A549 treated with Mapracorat at 1 μM for 4 hours (cell line): ENCODE measurements around the gene SH2D1A. TPM values are rescaled to one million over a fixed set of nuclear protein-coding genes. Genes with fewer than 3 reads are reported as not detected.

Experiments
- total RNA-seq: library from RNA; stranded (reverse); fragments of 200-300 nt; extraction: Qiagen RNA extraction; gene quantifications from 5 replicates; pipeline ENCODE4 v1.2.3, GENCODE V29; 2022

The SH2D1A gene
- not detected in 5 replicates for total RNA-seq

GRCh38 chrX:124346117-124346876 lies at the start of gene SH2D1A:
SH2D1A (plus strand) TSS chrX:124346563; CDS start chrX:124346643, 80 bp downstream.

GRCh38 chrX:124332481-124333424 lies 13.6 kb upstream of the SH2D1A start, which contains the start of gene TEX13D:
TEX13D (plus strand) TSS chrX:124332660; CDS start chrX:124332918, 258 bp downstream.

Other genes starting within 250 kb of the SH2D1A start
- not detected in 5 replicates for gene TEX13D, start 13.9 kb upstream of the SH2D1A start, total RNA-seq